Esophagus muscularis mucosa (tissue), 4 donors: Measurements from ENCODE around the gene SLC22A2.

ENCODE experiments used
- CTCF ChIP-seq, 3 experiments: fragments of 200-600 bp in 2 of 3; fragments of 450-650 bp in 1 of 3; sonication (generic) in 2 of 3; IDR thresholded peaks; one replicate each; pipeline ENCODE4 v1.5.1; 2017 to 2019; ENCODE audit warnings: antibody characterized with exemption in 3 of 3, mild to moderate bottlenecking in 2 of 3, moderate library complexity in 1 of 3
- EP300 ChIP-seq: sonication (generic); formaldehyde crosslinking; IDR thresholded peaks from one replicate; pipeline ENCODE4 v1.6.1; 2017; ENCODE audit warnings: antibody characterized with exemption
- POLR2A ChIP-seq: fragments of 450-650 bp; IDR thresholded peaks from one replicate; pipeline ENCODE4 v1.6.1; 2017; ENCODE audit warnings: antibody characterized with exemption, moderate library complexity, mild to moderate bottlenecking, low read depth
- POLR2AphosphoS5 ChIP-seq, 2 donors: sonication (generic); formaldehyde crosslinking; IDR thresholded peaks; one replicate each; pipeline ENCODE4 v1.6.1; 2017; ENCODE audit warnings: antibody characterized with exemption in 2 of 2

- TF ChIP-seq CTCF (IDR thresholded peaks at IDR 0.05), result no peak
- TF ChIP-seq POLR2A, result no peak
- no peak for TF ChIP-seq POLR2AphosphoS5 (IDR thresholded peaks at IDR 0.05)
- TF ChIP-seq EP300, result no peak
Observed at GRCh38 chr6:160263196-160263939, 4.7 kb upstream of the SLC22A2 start.
